ENCODE data around the gene WASF3.
A peak's percentile ranks its signal among the peaks of the same experiment; 100 is the strongest.

The WASF3 gene

DNA sequence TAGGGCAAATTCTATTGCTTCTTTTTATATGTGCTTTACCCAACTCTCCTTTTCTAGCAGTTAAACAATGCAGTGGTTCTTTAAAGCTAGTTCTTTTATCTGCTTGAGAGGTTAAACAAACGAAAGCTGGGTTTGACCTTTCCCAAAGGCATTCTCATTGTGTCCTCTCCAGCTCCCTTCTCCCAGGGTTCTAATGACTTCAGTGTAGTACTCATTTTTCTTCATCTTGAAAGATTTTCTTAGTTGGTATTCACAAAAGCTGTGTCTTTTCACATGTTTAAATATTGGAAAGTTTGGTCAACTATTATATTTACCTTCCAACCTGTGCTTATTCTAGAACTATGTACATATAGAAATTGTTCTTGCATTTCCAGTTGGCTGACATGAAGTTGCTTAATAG, 1.5 kb downstream of the WASF3 start:
- H3K9ac ChIP-seq (ENCODE audit: low read length in 5 of 5) = peak overlapping the region in 1 of 5 donors; percentile 53
- no peaks in the 10 kb centered on the region for H3K27me3 ChIP-seq (ENCODE audit: control insufficient read depth in 5 of 5, insufficient read depth in 4 of 5, low read length in 5 of 5)
- H3K27ac ChIP-seq (ENCODE audit: low read depth, low read length) = no peak overlapping the region
- H3K4me3 ChIP-seq (ENCODE audit: low read depth in 1 of 5, low read length in 5 of 5) = peak overlapping the region in 3 of 5 donors; percentile 67 to 75 (median 70)
- H3K36me3 ChIP-seq (ENCODE audit: control insufficient read depth in 5 of 5, insufficient read depth in 5 of 5, low read length in 5 of 5) = no peaks in the 10 kb centered on the region
- H3K9me3 ChIP-seq (ENCODE audit: control insufficient read depth in 5 of 5, low read length in 5 of 5) = no peaks in the 10 kb centered on the region
- peaks cover 4 to 42% (median 35%) of the 10 kb centered on the region in 5 donors for H3K4me1 ChIP-seq (ENCODE audit: control insufficient read depth in 5 of 5, insufficient read depth in 5 of 5, low read length in 5 of 5)

DNA sequence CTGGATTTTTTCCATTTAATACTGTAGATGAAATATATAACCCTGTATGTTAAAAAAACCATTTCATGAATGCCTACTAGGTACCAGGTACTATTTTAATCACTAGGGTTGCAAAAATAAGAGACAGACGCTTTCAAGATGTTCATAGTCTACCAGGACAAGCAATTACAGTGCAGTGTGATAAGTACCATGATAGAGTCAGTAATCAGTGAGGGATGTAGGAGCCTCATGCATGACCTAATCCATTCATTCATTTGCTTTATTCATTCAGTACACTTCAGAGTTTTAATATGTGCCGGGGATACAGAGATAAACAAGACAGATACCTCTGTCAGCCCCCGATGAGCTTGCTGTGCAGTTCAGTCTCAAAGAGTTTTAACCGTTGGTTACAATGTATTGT, 3.0 kb downstream of the WASF3 start:
- Histone ChIP-seq H3K4me3 (ENCODE audit: low read depth in 1 of 5, low read length in 5 of 5) (no peak overlapping the region), H3K9me3 (ENCODE audit: control insufficient read depth in 5 of 5, low read length in 5 of 5) (no peaks in the 10 kb centered on the region), H3K4me1 (ENCODE audit: control insufficient read depth in 5 of 5, insufficient read depth in 5 of 5, low read length in 5 of 5) (peaks cover 4 to 49% (median 42%) of the 10 kb centered on the region in 5 donors), H3K27me3 (ENCODE audit: control insufficient read depth in 5 of 5, insufficient read depth in 4 of 5, low read length in 5 of 5) (no peaks in the 10 kb centered on the region), H3K9ac (ENCODE audit: low read length in 5 of 5) (no peak overlapping the region), H3K27ac (ENCODE audit: low read depth, low read length) (no peak overlapping the region), H3K36me3 (ENCODE audit: control insufficient read depth in 5 of 5, insufficient read depth in 5 of 5, low read length in 5 of 5) (no peaks in the 10 kb centered on the region)

GRCh38 chr13:26561067-26561466, 3.6 kb downstream of the WASF3 start:
- peaks cover 4 to 49% (median 42%) of the 10 kb centered on the region in 5 donors for H3K4me1 ChIP-seq (ENCODE audit: control insufficient read depth in 5 of 5, insufficient read depth in 5 of 5, low read length in 5 of 5)
- peak overlapping the region in 2 of 5 donors; percentile 5 to 53 for H3K9ac ChIP-seq (ENCODE audit: low read length in 5 of 5)
- no peaks in the 10 kb centered on the region for H3K9me3 ChIP-seq (ENCODE audit: control insufficient read depth in 5 of 5, low read length in 5 of 5)
- H3K4me3 ChIP-seq (ENCODE audit: low read depth in 1 of 5, low read length in 5 of 5) = no peak overlapping the region
- H3K27ac ChIP-seq (ENCODE audit: low read depth, low read length) = peak overlapping the region; percentile 50
- H3K36me3 ChIP-seq (ENCODE audit: control insufficient read depth in 5 of 5, insufficient read depth in 5 of 5, low read length in 5 of 5) = no peaks in the 10 kb centered on the region
- no peaks in the 10 kb centered on the region for H3K27me3 ChIP-seq (ENCODE audit: control insufficient read depth in 5 of 5, insufficient read depth in 4 of 5, low read length in 5 of 5)

GRCh38 chr13:26561651-26562511, 4.4 kb downstream of the WASF3 start:
- H3K4me3 ChIP-seq (ENCODE audit: low read depth in 1 of 5, low read length in 5 of 5) = no peak overlapping the region
- peak overlapping the region; percentile 50 for H3K27ac ChIP-seq (ENCODE audit: low read depth, low read length)
- H3K36me3 ChIP-seq (ENCODE audit: control insufficient read depth in 5 of 5, insufficient read depth in 5 of 5, low read length in 5 of 5) = no peaks in the 10 kb centered on the region
- H3K27me3 ChIP-seq (ENCODE audit: control insufficient read depth in 5 of 5, insufficient read depth in 4 of 5, low read length in 5 of 5) = no peaks in the 10 kb centered on the region
- no peaks in the 10 kb centered on the region for H3K9me3 ChIP-seq (ENCODE audit: control insufficient read depth in 5 of 5, low read length in 5 of 5)
- peaks cover 4 to 48% (median 40%) of the 10 kb centered on the region in 5 donors for H3K4me1 ChIP-seq (ENCODE audit: control insufficient read depth in 5 of 5, insufficient read depth in 5 of 5, low read length in 5 of 5)
- H3K9ac ChIP-seq (ENCODE audit: low read length in 5 of 5) = peak overlapping the region in 1 of 5 donors; percentile 5

GRCh38 chr13:26562512-26562890, 5.0 kb downstream of the WASF3 start:
- peaks cover 3 to 44% (median 39%) of the 10 kb centered on the region in 5 donors for H3K4me1 ChIP-seq (ENCODE audit: control insufficient read depth in 5 of 5, insufficient read depth in 5 of 5, low read length in 5 of 5)
- no peaks in the 10 kb centered on the region for H3K9me3 ChIP-seq (ENCODE audit: control insufficient read depth in 5 of 5, low read length in 5 of 5)
- H3K27ac ChIP-seq (ENCODE audit: low read depth, low read length) = no peak overlapping the region
- no peaks in the 10 kb centered on the region for H3K27me3 ChIP-seq (ENCODE audit: control insufficient read depth in 5 of 5, insufficient read depth in 4 of 5, low read length in 5 of 5)
- no peak overlapping the region for H3K4me3 ChIP-seq (ENCODE audit: low read depth in 1 of 5, low read length in 5 of 5)
- H3K9ac ChIP-seq (ENCODE audit: low read length in 5 of 5) = no peak overlapping the region
- no peaks in the 10 kb centered on the region for H3K36me3 ChIP-seq (ENCODE audit: control insufficient read depth in 5 of 5, insufficient read depth in 5 of 5, low read length in 5 of 5)

GRCh38 chr13:26563713-26564112, 6.2 kb downstream of the WASF3 start:
- Histone ChIP-seq H3K4me3 (ENCODE audit: low read depth in 1 of 5, low read length in 5 of 5) (no peak overlapping the region), H3K4me1 (ENCODE audit: control insufficient read depth in 5 of 5, insufficient read depth in 5 of 5, low read length in 5 of 5) (peaks cover 3 to 49% (median 36%) of the 10 kb centered on the region in 5 donors), H3K27ac (ENCODE audit: low read depth, low read length) (peak overlapping the region; percentile 71), H3K36me3 (ENCODE audit: control insufficient read depth in 5 of 5, insufficient read depth in 5 of 5, low read length in 5 of 5) (no peaks in the 10 kb centered on the region), H3K9ac (ENCODE audit: low read length in 5 of 5) (no peak overlapping the region), H3K9me3 (ENCODE audit: control insufficient read depth in 5 of 5, low read length in 5 of 5) (no peaks in the 10 kb centered on the region), H3K27me3 (ENCODE audit: control insufficient read depth in 5 of 5, insufficient read depth in 4 of 5, low read length in 5 of 5) (no peaks in the 10 kb centered on the region)

DNA sequence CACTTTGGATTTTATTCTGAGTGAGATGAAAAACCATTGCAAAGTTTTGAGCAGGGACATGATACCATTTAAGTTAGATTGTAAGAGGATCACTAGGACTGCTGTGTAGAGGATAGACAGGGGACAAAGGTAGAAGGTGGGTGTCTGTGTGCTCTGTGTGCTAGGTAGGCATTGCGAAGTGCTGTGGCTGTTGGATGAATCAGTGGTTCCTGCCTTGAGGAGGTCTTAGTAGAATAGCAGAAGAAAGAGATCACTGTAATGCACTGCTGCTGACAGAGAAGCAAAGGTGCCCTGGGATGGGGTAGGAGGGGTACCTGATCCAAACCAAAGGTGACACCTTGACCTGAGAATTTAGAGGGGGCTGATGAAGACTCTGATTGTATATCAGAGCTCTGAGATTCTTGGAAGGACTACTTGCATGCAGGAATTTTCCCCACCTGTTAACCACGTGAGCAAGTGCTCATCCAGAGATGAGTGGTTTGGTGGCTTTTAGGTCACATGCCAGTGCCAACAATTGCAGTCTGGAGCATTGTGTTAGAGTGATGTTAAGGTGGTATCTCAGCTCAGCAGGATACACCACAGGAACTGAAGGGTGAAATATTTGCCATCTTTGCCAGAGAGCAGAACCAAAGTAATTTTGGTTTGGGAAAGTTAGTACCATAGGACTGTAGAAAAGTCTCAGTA, 10.8 kb downstream of the WASF3 start:
- Histone ChIP-seq H3K27ac (ENCODE audit: low read depth, low read length) (no peak overlapping the region), H3K4me1 (ENCODE audit: control insufficient read depth in 5 of 5, insufficient read depth in 5 of 5, low read length in 5 of 5) (peaks cover 0 to 24% (median 15%) of the 10 kb centered on the region in 5 donors), H3K9me3 (ENCODE audit: control insufficient read depth in 5 of 5, low read length in 5 of 5) (peaks cover 0 to 2% (median 0%) of the 10 kb centered on the region in 5 donors), H3K27me3 (ENCODE audit: control insufficient read depth in 5 of 5, insufficient read depth in 4 of 5, low read length in 5 of 5) (no peaks in the 10 kb centered on the region), H3K9ac (ENCODE audit: low read length in 5 of 5) (no peak overlapping the region), H3K36me3 (ENCODE audit: control insufficient read depth in 5 of 5, insufficient read depth in 5 of 5, low read length in 5 of 5) (no peaks in the 10 kb centered on the region), H3K4me3 (ENCODE audit: low read depth in 1 of 5, low read length in 5 of 5) (no peak overlapping the region)

DNA sequence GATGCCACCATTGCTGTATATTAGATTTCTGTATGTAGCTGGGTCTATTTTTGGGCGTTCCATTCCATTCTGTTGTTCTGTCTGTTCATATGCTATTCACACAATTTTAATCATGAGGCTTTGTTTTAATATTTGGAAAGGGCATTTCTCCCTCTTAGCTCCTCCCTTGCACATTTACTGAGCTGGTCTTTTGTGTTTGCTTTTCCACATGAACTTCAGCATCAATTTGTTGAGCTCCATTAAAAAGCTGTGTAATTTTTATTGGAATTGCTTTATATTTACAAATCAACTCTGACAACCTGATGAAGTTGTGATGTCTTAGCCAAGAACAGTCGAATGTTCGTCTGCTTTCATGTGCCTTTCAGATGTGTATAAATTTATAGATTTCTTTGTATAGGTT, 14.0 kb downstream of the WASF3 start:
- H3K9me3 ChIP-seq (ENCODE audit: control insufficient read depth in 5 of 5, low read length in 5 of 5) = peaks cover 0 to 2% (median 0%) of the 10 kb centered on the region in 5 donors
- H3K36me3 ChIP-seq (ENCODE audit: control insufficient read depth in 5 of 5, insufficient read depth in 5 of 5, low read length in 5 of 5) = no peaks in the 10 kb centered on the region
- H3K4me3 ChIP-seq (ENCODE audit: low read depth in 1 of 5, low read length in 5 of 5) = no peak overlapping the region
- H3K27me3 ChIP-seq (ENCODE audit: control insufficient read depth in 5 of 5, insufficient read depth in 4 of 5, low read length in 5 of 5) = no peaks in the 10 kb centered on the region
- H3K27ac ChIP-seq (ENCODE audit: low read depth, low read length) = no peak overlapping the region
- no peak overlapping the region for H3K9ac ChIP-seq (ENCODE audit: low read length in 5 of 5)
- peaks cover 0 to 14% (median 7%) of the 10 kb centered on the region in 5 donors for H3K4me1 ChIP-seq (ENCODE audit: control insufficient read depth in 5 of 5, insufficient read depth in 5 of 5, low read length in 5 of 5)

GRCh38 chr13:26575244-26575643, 17.8 kb downstream of the WASF3 start:
- H3K9me3 ChIP-seq (ENCODE audit: control insufficient read depth in 5 of 5, low read length in 5 of 5) = peaks cover 0 to 7% (median 5%) of the 10 kb centered on the region in 5 donors
- no peak overlapping the region for H3K9ac ChIP-seq (ENCODE audit: low read length in 5 of 5)
- H3K4me3 ChIP-seq (ENCODE audit: low read depth in 1 of 5, low read length in 5 of 5) = no peak overlapping the region
- no peaks in the 10 kb centered on the region for H3K36me3 ChIP-seq (ENCODE audit: control insufficient read depth in 5 of 5, insufficient read depth in 5 of 5, low read length in 5 of 5)
- H3K4me1 ChIP-seq (ENCODE audit: control insufficient read depth in 5 of 5, insufficient read depth in 5 of 5, low read length in 5 of 5) = peaks cover 0 to 7% (median 0%) of the 10 kb centered on the region in 5 donors
- no peak overlapping the region for H3K27ac ChIP-seq (ENCODE audit: low read depth, low read length)
- H3K27me3 ChIP-seq (ENCODE audit: control insufficient read depth in 5 of 5, insufficient read depth in 4 of 5, low read length in 5 of 5) = no peaks in the 10 kb centered on the region

DNA sequence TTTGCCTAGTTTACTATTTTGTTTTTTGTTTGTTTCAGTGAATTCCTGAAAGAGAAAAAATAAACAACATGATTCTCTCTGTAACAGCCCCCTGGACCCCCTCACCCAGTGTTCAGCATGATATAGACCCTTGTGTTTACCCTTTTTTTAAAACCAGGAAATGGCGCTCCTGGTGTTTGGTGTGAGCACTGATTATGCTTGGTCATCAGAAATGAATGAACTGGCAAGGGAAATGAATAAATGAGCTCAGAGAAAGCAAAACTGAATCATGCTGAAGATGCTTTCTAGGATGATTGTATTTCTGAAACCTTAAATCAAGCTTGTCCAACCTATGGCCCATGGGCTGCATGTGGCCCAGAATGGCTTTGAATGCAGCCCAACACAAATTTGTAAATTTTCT, 22.1 kb downstream of the WASF3 start:
- Histone ChIP-seq H3K9me3 (ENCODE audit: control insufficient read depth in 5 of 5, low read length in 5 of 5) (peaks cover 0 to 7% (median 5%) of the 10 kb centered on the region in 5 donors), H3K9ac (ENCODE audit: low read length in 5 of 5) (no peak overlapping the region), H3K27ac (ENCODE audit: low read depth, low read length) (no peak overlapping the region), H3K4me1 (ENCODE audit: control insufficient read depth in 5 of 5, insufficient read depth in 5 of 5, low read length in 5 of 5) (peaks cover 0 to 23% (median 10%) of the 10 kb centered on the region in 5 donors), H3K27me3 (ENCODE audit: control insufficient read depth in 5 of 5, insufficient read depth in 4 of 5, low read length in 5 of 5) (no peaks in the 10 kb centered on the region), H3K4me3 (ENCODE audit: low read depth in 1 of 5, low read length in 5 of 5) (no peak overlapping the region), H3K36me3 (ENCODE audit: control insufficient read depth in 5 of 5, insufficient read depth in 5 of 5, low read length in 5 of 5) (no peaks in the 10 kb centered on the region)

Data from subcutaneous abdominal adipose tissue (tissue), 5 donors.